Bronchial epithelial cell (primary cell): ENCODE results near the gene TOMM7. TPM values are rescaled to one million over a fixed set of nuclear protein-coding genes. Genes with fewer than 3 reads are reported as not detected.
"Not testable (repeated sequence)": the region's sequence is repeated elsewhere in the genome, so short reads cannot be mapped to it uniquely, and the experiment has no call there.

Source experiments
- DNase-seq: peaks from one replicate; pipeline ENCODE4 v3.0.0-alpha.2; 2010; ENCODE audit warnings: low read depth
- FAIRE-seq: peaks from 2 replicates; lab custom pipeline; 2011; peaks lifted over from hg19 to GRCh38; lab: Jason Lieb, UNC
- H3K27me3 ChIP-seq: 2 replicates; pipeline ENCODE4 v1.5.1; 2011; ENCODE audit warnings: low read length; ENCODE audit not compliant: control insufficient read depth, insufficient read depth
- H3K36me3 ChIP-seq: 2 replicates; pipeline ENCODE4 v1.5.1; 2011; ENCODE audit warnings: low read length; ENCODE audit not compliant: control insufficient read depth, insufficient read depth
- H3K4me3 ChIP-seq: 2 replicates; pipeline ENCODE4 v1.5.1; 2011; ENCODE audit warnings: mild to moderate bottlenecking, low read depth, low read length, control low read depth
- total RNA-seq: library from RNA; depleted of rRNA; stranded (reverse); fragments of >200 nt; gene quantifications from 2 replicates; pipeline ENCODE4 v1.2.1, GENCODE V29; 2014
- TF ChIP-seq, protein P1 (sequence below): IDR thresholded peaks from 2 replicates; pipeline ENCODE4 v1.5.1; 2011; ENCODE audit warnings: mild to moderate bottlenecking, moderate library complexity, low read length, control low read depth, inconsistent platforms; ENCODE audit not compliant: insufficient read depth, severe bottlenecking

Gene TOMM7
- total RNA-seq, 1 donor from 2014 or later = 233 TPM

DNA sequence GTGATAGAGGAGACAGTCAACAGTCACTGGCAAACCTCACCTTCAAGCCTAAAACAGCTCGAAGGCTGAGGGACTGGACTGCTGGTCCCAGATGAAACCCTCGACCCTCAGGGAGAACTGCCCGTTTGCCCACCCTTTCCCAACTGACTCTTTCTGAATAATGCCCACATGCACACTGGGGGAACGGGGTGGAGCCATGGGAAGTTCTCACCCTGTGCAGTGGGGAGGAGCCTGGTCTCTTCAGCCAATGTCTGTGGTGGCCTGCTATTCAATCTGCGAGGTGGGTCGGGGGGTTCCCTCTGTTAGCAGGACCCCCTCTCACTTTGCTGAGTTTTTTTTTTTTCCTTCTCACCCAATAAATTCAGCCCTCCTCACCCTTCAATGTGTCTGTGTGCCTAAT is 14.5 kb downstream of the TOMM7 start:
- TF ChIP-seq, protein P1, sequence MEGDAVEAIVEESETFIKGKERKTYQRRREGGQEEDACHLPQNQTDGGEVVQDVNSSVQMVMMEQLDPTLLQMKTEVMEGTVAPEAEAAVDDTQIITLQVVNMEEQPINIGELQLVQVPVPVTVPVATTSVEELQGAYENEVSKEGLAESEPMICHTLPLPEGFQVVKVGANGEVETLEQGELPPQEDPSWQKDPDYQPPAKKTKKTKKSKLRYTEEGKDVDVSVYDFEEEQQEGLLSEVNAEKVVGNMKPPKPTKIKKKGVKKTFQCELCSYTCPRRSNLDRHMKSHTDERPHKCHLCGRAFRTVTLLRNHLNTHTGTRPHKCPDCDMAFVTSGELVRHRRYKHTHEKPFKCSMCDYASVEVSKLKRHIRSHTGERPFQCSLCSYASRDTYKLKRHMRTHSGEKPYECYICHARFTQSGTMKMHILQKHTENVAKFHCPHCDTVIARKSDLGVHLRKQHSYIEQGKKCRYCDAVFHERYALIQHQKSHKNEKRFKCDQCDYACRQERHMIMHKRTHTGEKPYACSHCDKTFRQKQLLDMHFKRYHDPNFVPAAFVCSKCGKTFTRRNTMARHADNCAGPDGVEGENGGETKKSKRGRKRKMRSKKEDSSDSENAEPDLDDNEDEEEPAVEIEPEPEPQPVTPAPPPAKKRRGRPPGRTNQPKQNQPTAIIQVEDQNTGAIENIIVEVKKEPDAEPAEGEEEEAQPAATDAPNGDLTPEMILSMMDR = no peak
- Histone ChIP-seq H3K27me3 (no peaks in the 10 kb centered on the region), H3K4me3 (no peak overlapping the region), H3K36me3 (no peaks in the 10 kb centered on the region)
- no peak for DNase-seq
- no peak for FAIRE-seq

DNA sequence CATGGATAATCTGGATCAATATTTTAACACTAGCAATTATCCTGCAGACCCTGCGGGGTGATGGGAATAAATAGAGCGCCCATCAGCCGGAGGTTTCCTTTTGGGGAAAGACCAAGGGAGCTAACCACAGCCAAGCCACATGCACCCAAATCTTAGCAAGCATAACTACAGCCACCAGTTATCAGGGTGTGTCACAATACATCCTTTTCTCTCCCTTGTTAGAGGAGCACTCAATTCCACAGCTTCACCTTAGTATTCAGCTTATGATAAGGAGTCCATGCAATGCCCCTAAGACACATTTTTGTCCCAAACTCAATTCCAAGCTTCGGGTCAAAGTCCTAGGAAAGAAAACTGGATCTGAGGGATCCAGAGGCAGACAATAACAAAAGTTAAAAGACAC is 15.9 kb downstream of the TOMM7 start:
- Histone ChIP-seq H3K4me3 (no peak overlapping the region), H3K36me3 (no peaks in the 10 kb centered on the region), H3K27me3 (no peaks in the 10 kb centered on the region)
- FAIRE-seq (no peak), DNase-seq (no peak)
- TF ChIP-seq, protein P1 = no peak

DNA sequence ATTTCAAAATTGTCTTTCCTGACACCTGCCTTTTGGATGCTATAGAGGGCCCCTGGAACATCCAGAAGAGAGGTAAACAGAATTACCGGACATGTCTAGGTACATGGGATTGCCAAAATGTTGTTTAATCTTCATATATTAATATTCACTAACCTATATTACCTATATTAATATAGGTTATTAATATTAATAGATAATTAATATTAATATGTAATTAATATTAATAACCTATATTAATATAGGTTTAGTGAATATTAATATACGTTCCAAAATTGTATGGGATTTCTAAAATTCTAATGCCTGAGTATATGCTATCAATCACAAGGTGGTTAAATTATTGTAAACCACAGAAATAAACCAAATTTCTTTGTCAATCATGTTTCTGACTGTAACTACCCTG is 17.4 kb downstream of the TOMM7 start:
- FAIRE-seq = no peak

DNA sequence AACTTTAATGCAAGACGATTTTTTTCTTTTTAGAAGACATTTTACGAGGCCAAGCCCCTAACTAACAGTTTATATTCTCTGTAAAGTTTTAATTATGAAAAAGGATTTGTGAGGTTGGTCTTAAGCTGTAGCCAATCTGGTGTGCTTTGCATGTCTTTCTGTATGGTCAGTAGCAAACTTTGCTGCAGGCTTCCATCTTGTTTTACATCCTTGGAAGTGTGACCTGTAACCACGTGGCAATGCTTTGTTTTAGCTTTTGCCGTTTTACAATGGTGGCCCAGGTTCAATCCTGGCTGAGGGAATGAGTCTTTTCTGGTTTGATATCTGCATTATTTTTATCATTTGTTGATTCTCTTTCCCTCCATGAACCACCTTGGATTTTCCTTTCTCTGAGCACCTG is 19.8 kb downstream of the TOMM7 start:
- not testable (repeated sequence) for H3K36me3 ChIP-seq, FAIRE-seq, DNase-seq, H3K4me3 ChIP-seq, H3K27me3 ChIP-seq

More for the DNA sequence above, 17.4 kb downstream of the TOMM7 start:
- no peak for DNase-seq
- H3K36me3 ChIP-seq = no peaks in the 10 kb centered on the region
- no peak overlapping the region for H3K4me3 ChIP-seq
- H3K27me3 ChIP-seq = no peaks in the 10 kb centered on the region
- TF ChIP-seq, protein P1 = no peak

DNA sequence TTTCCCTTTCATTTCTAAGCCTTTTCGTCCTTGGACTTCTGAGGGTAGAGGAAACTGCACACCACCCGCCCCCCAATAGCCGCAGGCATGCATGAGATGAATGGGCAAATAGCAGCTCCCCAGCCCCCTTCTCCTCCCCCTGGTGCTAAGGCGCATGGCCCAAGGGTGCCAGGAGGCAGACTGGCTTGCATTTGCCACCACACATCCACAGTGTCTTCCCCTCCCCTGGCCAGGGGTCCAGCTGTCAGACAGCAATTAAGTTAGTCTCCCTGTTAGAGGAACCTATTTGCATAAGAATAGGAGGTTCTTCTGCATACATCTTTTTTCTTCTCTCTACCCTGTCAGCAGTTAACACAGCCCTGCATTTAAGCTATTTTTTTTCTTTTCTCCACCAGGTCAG is 20.2 kb downstream of the TOMM7 start:
- Histone ChIP-seq H3K36me3 (no peaks in the 10 kb centered on the region), H3K27me3 (no peaks in the 10 kb centered on the region), H3K4me3 (no peak overlapping the region)
- TF ChIP-seq, protein P1 = no peak
- FAIRE-seq = no peak
- no peak for DNase-seq

DNA sequence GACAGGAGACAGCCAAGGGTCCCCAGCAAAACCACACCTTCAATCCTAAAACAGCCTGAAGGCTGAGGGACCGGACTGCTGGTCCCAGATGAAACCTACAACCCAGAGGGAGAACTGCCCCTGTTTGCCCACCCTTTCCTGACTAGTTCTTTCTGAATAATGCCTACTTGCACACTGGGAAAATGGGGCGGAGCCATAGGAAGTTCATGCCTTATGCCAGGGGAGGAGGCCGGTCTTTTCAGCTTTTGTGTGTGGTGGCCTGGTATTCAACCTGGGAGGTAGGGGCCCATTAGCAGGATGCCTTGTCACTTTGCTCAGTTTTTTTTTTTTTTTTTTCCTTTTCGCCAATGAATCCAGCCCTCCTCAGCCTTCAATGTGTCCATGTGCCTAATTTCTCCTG is 20.7 kb downstream of the TOMM7 start:
- no peak for DNase-seq
- TF ChIP-seq, protein P1 = no peak
- no peak for FAIRE-seq
- H3K4me3 ChIP-seq = no peak overlapping the region
- H3K27me3 ChIP-seq = no peaks in the 10 kb centered on the region
- no peaks in the 10 kb centered on the region for H3K36me3 ChIP-seq
